ENCODE results near the gene TENT4A. TPM values are rescaled to one million over a fixed set of nuclear protein-coding genes. Genes with fewer than 3 reads are reported as not detected.

Gene TENT4A
- total and polyA plus RNA-seq, 10 of the 15 experiments (the other 5 are each of a cell fraction or from before 2014, with no cell fraction given): 1.4 to 30.6 (median 12.5) TPM

GRCh38 chr5:6704361-6704851, 8.8 kb upstream of the TENT4A start:
- WGBS (ENCODE audit: insufficient coverage, insufficient replicate concordance, low lambda C conversion rate, missing lambda C conversion rate): 96% methylated on average over 11 of the region's 11 CpGs
- no peaks in the 10 kb centered on the region for H4K20me1 ChIP-seq (ENCODE audit: control insufficient read depth, insufficient read depth)
- RAD21 ChIA-PET (ENCODE audit: unreplicated experiment): no interaction called here
- CTCF ChIA-PET: interaction anchor here (1.8 kb wide), 1 partner anchor 41 kb away, joined by 4 read pairs; no protein-coding TSS in a partner anchor
- intact Hi-C loops (cut with micrococcal nuclease; ENCODE audit: unreplicated experiment): no loop called here
- in situ Hi-C loops (cut with MboI): no loop called here
- no peak overlapping the region for H3K9ac ChIP-seq (ENCODE audit: control insufficient read depth, insufficient read depth, low read length)
- DNase-seq (ENCODE audit: low read depth, low spot score) (no peak), FAIRE-seq (no peak), ATAC-seq (no peak)
- no peaks in the 10 kb centered on the region for H3K36me3 ChIP-seq (ENCODE audit: control insufficient read depth in 2 of 2, insufficient read depth in 2 of 2, low read length in 1 of 2)
- BruUV-seq (replicated peaks): no TSS peak
- peaks cover 19% of the 10 kb centered on the region for H3K4me1 ChIP-seq (ENCODE audit: control insufficient read depth, insufficient read depth, low read length)
- H2AFZ ChIP-seq (ENCODE audit: control insufficient read depth, low read depth, low read length): no peak overlapping the region
- POLR2A ChIA-PET: no interaction called here
- no peak overlapping the region for H3K4me3 ChIP-seq
- SMC1A ChIA-PET (ENCODE audit: uncharacterized antibody, unreplicated experiment): no interaction called here
- TF ChIP-seq NRF1 (conservative IDR thresholded peaks at IDR 0.05; ENCODE audit: low read depth, low read length) (no peak), SUZ12 (IDR thresholded peaks at IDR 0.05; ENCODE audit: unreplicated experiment) (no peak), BHLHE40 (IDR thresholded peaks at IDR 0.05; ENCODE audit: borderline replicate concordance in 1 of 2, low read depth in 2 of 2, low read length in 1 of 2) (no peak), CUX1 (IDR thresholded peaks at IDR 0.05; ENCODE audit: insufficient replicate concordance, low read depth, low read length) (no peak), RELA (IDR thresholded peaks at IDR 0.05; ENCODE audit: borderline replicate concordance, partially characterized antibody) (no peak), ZNF274 (IDR thresholded peaks at IDR 0.05; ENCODE audit: insufficient read depth, insufficient read length) (no peak), ZBTB40 (IDR thresholded peaks at IDR 0.05; ENCODE audit: borderline replicate concordance) (no peak), BMI1 (IDR thresholded peaks at IDR 0.05; ENCODE audit: borderline replicate concordance) (no peak), POLR2AphosphoS5 (IDR thresholded peaks at IDR 0.05; ENCODE audit: low read length) (no peak), PAX5 (IDR thresholded peaks at IDR 0.05; ENCODE audit: borderline replicate concordance, low read depth, low read length) (no peak), E2F8 (IDR thresholded peaks at IDR 0.05; ENCODE audit: low read depth, partially characterized antibody) (no peak), MXI1 (IDR thresholded peaks at IDR 0.05; ENCODE audit: low read depth, low read length) (no peak)
- no peaks in the 10 kb centered on the region for H3K27me3 ChIP-seq (replicated peaks in 1 of 2; ENCODE audit: control insufficient read depth in 2 of 2, insufficient read depth in 2 of 2, low read length in 1 of 2)
- H3K27ac ChIP-seq (ENCODE audit: control insufficient read depth, insufficient read depth): no peak overlapping the region
- no peaks in the 10 kb centered on the region for H3K79me2 ChIP-seq (ENCODE audit: control insufficient read depth, insufficient read depth, low read length)
- H3K4me2 ChIP-seq (ENCODE audit: control insufficient read depth, insufficient read depth): peak overlapping the region; percentile 47; the same call in 1 of the 2 replicates
- H3K9me3 ChIP-seq (replicated peaks; ENCODE audit: control insufficient read depth, insufficient read depth, low read length): no peaks in the 10 kb centered on the region
